K562 (cell line): ENCODE data around the gene MTHFR. TPM values are rescaled to one million over a fixed set of nuclear protein-coding genes. Genes with fewer than 3 reads are reported as not detected.

Source experiments
- ATAC-seq: fragments of 200-7000 bp; cut with Tn5 transposase; 3 replicates; pipeline ENCODE4 v1.9.1; 2020; ENCODE audit warnings: moderate library complexity
- BruUV-seq: library from RNA; stranded (reverse); fragments of 400-500 nt; replicated peaks from 2 replicates; lab custom pipeline; 2021; lab: Mats Ljungman, UMichigan
- CTCF ChIA-PET: fragments of 300-600 bp; formaldehyde crosslinking; extraction: SDS; loops from one replicate; lab custom pipeline; 2021; ENCODE audit warnings: low intra/inter-chr PET ratio; lab: Yijun Ruan, JAX
- POLR2A ChIA-PET: fragments of 300-600, 350-650 bp; sonication (Branson Sonifier 250); formaldehyde crosslinking; extraction: SDS; loops from one replicate; lab custom pipeline; 2021; ENCODE audit warnings: antibody characterized with exemption, inconsistent platforms; lab: Yijun Ruan, JAX
- DNase-seq, 4 experiments: peaks; one replicate each; pipeline versions ENCODE4 v3.0.0 to v3.0.0-alpha.2; 2011 to 2018; ENCODE audit warnings: low spot score in 3 of 4, mixed read lengths in 3 of 4; ENCODE audit errors: extremely low read depth in 1 of 4
- FAIRE-seq: peaks from 2 replicates; lab custom pipeline; 2011; peaks lifted over from hg19 to GRCh38; lab: Jason Lieb, UNC
- H2AFZ ChIP-seq: 2 replicates; pipeline ENCODE4 v1.6.0; 2011; ENCODE audit warnings: low read depth, low read length, control low read depth, inconsistent platforms
- H3K27ac ChIP-seq: fragments of 200-600 bp; 3 replicates; pipeline ENCODE4 v1.8.0; 2011; ENCODE audit warnings: low read depth, mild to moderate bottlenecking, control low read depth, inconsistent platforms, low read length, moderate library complexity, mixed read lengths; ENCODE audit errors: extremely low read depth
- H3K27me3 ChIP-seq, 2 experiments: fragments of 300-600 bp in 1 of 2; 2 replicates in 1 of 2; 3 replicates in 1 of 2; pipeline versions ENCODE4 v1.6.0 to v1.8.0; 2011; ENCODE audit warnings: inconsistent platforms in 2 of 2, low read length in 2 of 2, mild to moderate bottlenecking in 1 of 2, mixed read lengths in 1 of 2, moderate library complexity in 1 of 2; ENCODE audit not compliant: control insufficient read depth in 2 of 2, insufficient read depth in 2 of 2
- H3K36me3 ChIP-seq: fragments of 300-600 bp; 3 replicates; pipeline ENCODE4 v1.8.0; 2011; ENCODE audit warnings: mild to moderate bottlenecking, low read length, inconsistent platforms; ENCODE audit not compliant: control insufficient read depth, insufficient read depth
- H3K4me1 ChIP-seq, 2 experiments: fragments of 200-600 bp in 1 of 2; replicated peaks in 1 of 2; 2 replicates in 1 of 2; 3 replicates in 1 of 2; pipeline versions ENCODE4 v1.5.1 to v1.8.0; 2011; ENCODE audit warnings: inconsistent platforms in 2 of 2, low read length in 2 of 2, mild to moderate bottlenecking in 1 of 2, mixed read lengths in 1 of 2, moderate library complexity in 1 of 2; ENCODE audit not compliant: control insufficient read depth in 2 of 2, insufficient read depth in 2 of 2
- H3K4me2 ChIP-seq: 2 replicates; pipeline ENCODE4 v1.6.1; 2011; ENCODE audit warnings: low read length, control low read depth, inconsistent platforms, mixed read lengths; ENCODE audit not compliant: insufficient read depth
- H3K4me3 ChIP-seq: fragments of 200-600 bp; sonication (generic), shearing (Covaris generic); 2 replicates; pipeline ENCODE4 v1.5.1; 2016; ENCODE audit warnings: control low read depth, inconsistent platforms
- H3K79me2 ChIP-seq: fragments of 200-600 bp; 3 replicates; pipeline ENCODE4 v1.8.0; 2011; ENCODE audit warnings: low read length, inconsistent platforms; ENCODE audit not compliant: control insufficient read depth, insufficient read depth
- H3K9ac ChIP-seq, 2 experiments: 2 replicates each; pipeline versions ENCODE4 v1.6.0 to v1.6.1; 2011; ENCODE audit warnings: low read depth in 2 of 2, low read length in 2 of 2, control low read depth in 1 of 2, inconsistent platforms in 1 of 2, mild to moderate bottlenecking in 1 of 2, mixed read lengths in 1 of 2; ENCODE audit not compliant: insufficient read depth in 1 of 2
- H3K9me1 ChIP-seq: one replicate; pipeline ENCODE4 v1.6.0; 2011; ENCODE audit warnings: inconsistent platforms, mild to moderate bottlenecking, low read length, moderate library complexity; ENCODE audit not compliant: control insufficient read depth, insufficient read depth
- H3K9me3 ChIP-seq: replicated peaks from 2 replicates; pipeline ENCODE4 v1.5.1; 2011; ENCODE audit warnings: low read depth, low read length, inconsistent platforms; ENCODE audit not compliant: control insufficient read depth, insufficient read depth
- H4K20me1 ChIP-seq: replicated peaks from 2 replicates; pipeline ENCODE4 v1.6.1; 2011; ENCODE audit warnings: low read length, inconsistent platforms, mixed read lengths; ENCODE audit not compliant: control insufficient read depth, insufficient read depth
- FOXK2 ChIP-seq, 2 experiments: fragments of 450-650 bp; IDR thresholded peaks in 1 of 2; conservative IDR thresholded peaks in 1 of 2; 2 replicates each; pipeline ENCODE4 v1.6.1; 2016; ENCODE audit warnings: low read depth in 2 of 2, mild to moderate bottlenecking in 1 of 2
- KHSRP ChIP-seq: fragments of 450-650 bp; IDR thresholded peaks from 2 replicates; pipeline ENCODE4 v1.6.1; 2017
- NR2C2 ChIP-seq, 2 experiments: fragments of 200-800 bp in 1 of 2; sonication (Bioruptor generic) in 1 of 2; sonication (generic) in 1 of 2; formaldehyde crosslinking in 1 of 2; IDR thresholded peaks; 2 replicates each; pipeline versions ENCODE4 v1.6.1 to v1.8.0; 2016 to 2022; ENCODE audit warnings: mild to moderate bottlenecking in 1 of 2, missing compliant biosample characterization in 1 of 2, missing genetic modification characterization in 1 of 2, missing genetic modification reagents in 1 of 2
- SAFB ChIP-seq: fragments of 200-400 bp; formaldehyde crosslinking; IDR thresholded peaks from 2 replicates; pipeline ENCODE4 v1.6.1; 2017; ENCODE audit warnings: low read depth, low read length, borderline replicate concordance
- WGBS: fragments of 100-300 bp; shearing (Covaris generic); methylation state at CpG from one replicate; pipeline ENCODE4 v1.1.6; 2016; ENCODE audit warnings: low coverage, mixed read lengths; ENCODE audit not compliant: insufficient coverage; ENCODE audit errors: missing lambda C conversion rate; 5-methylcytosine and 5-hydroxymethylcytosine counted together
- in situ Hi-C: fragments of 300-500 bp; cut with MboI; formaldehyde crosslinking; loops from 4 replicates; pipeline ENCODE4 v1.15.0; 2018; ENCODE audit warnings: inconsistent platforms, mixed read lengths
- intact Hi-C: fragments of 100-400 bp; cut with micrococcal nuclease; formaldehyde crosslinking; loops from 2 replicates; pipeline ENCODE4 v1.14.2; 2022
- polyA plus RNA-seq, 8 experiments: library from polyadenylated mRNA; depleted of rRNA in 4 of 8; stranded (reverse) in 5 of 8; unstranded in 3 of 8; fragments of >200 nt; fragmentation: Nextera tagmentation in 2 of 8; fragmentation: Illumina TruSeq in 1 of 8; extraction: Ambion mirVana in 2 of 8; extraction: Trizol in 1 of 8; gene quantifications; 2 replicates each; pipeline versions ENCODE4 v1.2.1 to v1.2.3, GENCODE V29; 2011 to 2014; ENCODE audit warnings: inconsistent platforms in 1 of 8, missing spikeins in 1 of 8
- total RNA-seq, 7 experiments: library from RNA; depleted of rRNA in 6 of 7; stranded (reverse); fragments of >200 nt in 6 of 7; fragmentation: Illumina TruSeq in 2 of 7; extraction: Trizol in 2 of 7; gene quantifications; 2 replicates each; pipeline versions ENCODE4 v1.2.1 to v1.2.3, GENCODE V29; 2011 to 2021; ENCODE audit warnings: low replicate concordance in 1 of 7
- TF ChIP-seq, protein P1 (sequence below): sonication (generic); formaldehyde crosslinking; IDR thresholded peaks from 2 replicates; pipeline ENCODE4 v1.8.1; 2023; ENCODE audit warnings: mild to moderate bottlenecking, missing genetic modification reagents

Gene MTHFR
- total and polyA plus RNA-seq, 9 of the 15 experiments (the other 6 are each of a cell fraction or from before 2014, with no cell fraction given): 5.0 to 104 (median 62.6) TPM

DNA sequence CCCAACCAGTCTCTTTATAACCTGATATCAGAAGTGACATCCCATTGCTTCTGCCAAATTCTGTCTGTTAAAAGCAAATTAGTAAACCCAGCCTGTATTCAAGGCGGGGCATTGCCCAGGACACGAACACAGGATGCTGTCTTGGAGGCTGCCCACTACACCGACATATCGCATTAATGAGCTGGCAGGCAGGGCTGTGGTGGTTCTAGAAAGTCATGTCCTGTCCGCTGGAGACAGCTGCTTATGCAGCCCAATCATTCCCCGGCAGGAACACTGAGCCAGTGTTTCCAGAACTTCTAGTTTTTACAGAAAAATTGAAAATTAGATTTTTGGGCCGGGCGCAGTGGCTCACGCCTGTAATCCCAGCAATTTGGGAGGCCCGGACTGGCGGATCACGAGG lies 24.5 kb downstream of the MTHFR start:
- H3K4me2 ChIP-seq: no peak overlapping the region
- H3K79me2 ChIP-seq: no peaks in the 10 kb centered on the region; the same call in 2 of the 3 replicates
- H3K36me3 ChIP-seq: no peaks in the 10 kb centered on the region
- intact Hi-C loops (no loop called here), in situ Hi-C loops (no loop called here)
- TF ChIP-seq SAFB: no peak
- TF ChIP-seq NR2C2 (CRISPR knock-in tag; IDR thresholded peaks at IDR 0.05): no peak
- no peak for TF ChIP-seq NR2C2 (tag; IDR thresholded peaks at IDR 0.05)
- TF ChIP-seq KHSRP: no peak
- no peak for TF ChIP-seq FOXK2 (conservative IDR thresholded peaks at IDR 0.05 in 1 of 2, IDR thresholded peaks at IDR 0.05 in 1 of 2; ENCODE audit: low read depth in 2 of 2)
- TF ChIP-seq, protein P1, sequence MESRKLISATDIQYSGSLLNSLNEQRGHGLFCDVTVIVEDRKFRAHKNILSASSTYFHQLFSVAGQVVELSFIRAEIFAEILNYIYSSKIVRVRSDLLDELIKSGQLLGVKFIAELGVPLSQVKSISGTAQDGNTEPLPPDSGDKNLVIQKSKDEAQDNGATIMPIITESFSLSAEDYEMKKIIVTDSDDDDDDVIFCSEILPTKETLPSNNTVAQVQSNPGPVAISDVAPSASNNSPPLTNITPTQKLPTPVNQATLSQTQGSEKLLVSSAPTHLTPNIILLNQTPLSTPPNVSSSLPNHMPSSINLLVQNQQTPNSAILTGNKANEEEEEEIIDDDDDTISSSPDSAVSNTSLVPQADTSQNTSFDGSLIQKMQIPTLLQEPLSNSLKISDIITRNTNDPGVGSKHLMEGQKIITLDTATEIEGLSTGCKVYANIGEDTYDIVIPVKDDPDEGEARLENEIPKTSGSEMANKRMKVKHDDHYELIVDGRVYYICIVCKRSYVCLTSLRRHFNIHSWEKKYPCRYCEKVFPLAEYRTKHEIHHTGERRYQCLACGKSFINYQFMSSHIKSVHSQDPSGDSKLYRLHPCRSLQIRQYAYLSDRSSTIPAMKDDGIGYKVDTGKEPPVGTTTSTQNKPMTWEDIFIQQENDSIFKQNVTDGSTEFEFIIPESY (CRISPR knock-in tag): no peak
- no peaks in the 10 kb centered on the region for H3K9me3 ChIP-seq
- FAIRE-seq: no peak
- 88% methylated on average over 12 of the region's 12 CpGs for WGBS
- no peak overlapping the region for H3K4me3 ChIP-seq
- peak overlapping the region in 1 of 2 experiments; percentile 41; a peak in 1 of 4 replicates for H3K9ac ChIP-seq
- BruUV-seq: no TSS peak
- H3K4me1 ChIP-seq: peaks cover 15 to 52% of the 10 kb centered on the region in 2 experiments
- no peak for DNase-seq
- CTCF ChIA-PET: no interaction called here
- no peak for ATAC-seq
- no peaks in the 10 kb centered on the region for H3K9me1 ChIP-seq
- no peak overlapping the region for H3K27ac ChIP-seq
- H3K27me3 ChIP-seq: no peaks in the 10 kb centered on the region
- H4K20me1 ChIP-seq: no peaks in the 10 kb centered on the region
- no peak overlapping the region for H2AFZ ChIP-seq
- POLR2A ChIA-PET: interaction anchor here (1.4 to 8.5 kb wide), 3 partner anchors 9 to 22 kb away, joined by 5 to 66 read pairs (median 8); no protein-coding TSS in a partner anchor
